NCI-H1105 treated with DMSO at 0.1 percent for 48 hours (cell line): Measurements from ENCODE around the gene ADCY3.

Experiments used
- DNase-seq: peaks from one replicate; lab custom pipeline; 2025; lab: John Stamatoyannopoulos, UW

The ADCY3 gene

GRCh38 chr2:24920098-24920808, at the start of gene ADCY3:
ADCY3 (minus strand) TSS chr2:24920237; CDS start chr2:24918987, 1,250 bp downstream.
- no peak for DNase-seq

- no peak for DNase-seq
Measured at GRCh38 chr2:24969784-24970183, 49.7 kb upstream of the ADCY3 start.

GRCh38 chr2:24961903-24962302, 41.9 kb upstream of the ADCY3 start:
- no peak for DNase-seq

GRCh38 chr2:24959761-24960160, 39.7 kb upstream of the ADCY3 start:
- no peak for DNase-seq

- DNase-seq: no peak
Measured at GRCh38 chr2:24958411-24958935, 38.4 kb upstream of the ADCY3 start.

GRCh38 chr2:24957976-24958375, 37.9 kb upstream of the ADCY3 start:
- no peak for DNase-seq

- no peak for DNase-seq
Measured at GRCh38 chr2:24957221-24957620, 37.2 kb upstream of the ADCY3 start.

- DNase-seq: no peak
Measured at GRCh38 chr2:24955921-24956320, 35.9 kb upstream of the ADCY3 start.

- no peak for DNase-seq
Measured at GRCh38 chr2:24955232-24955631, 35.2 kb upstream of the ADCY3 start.

GRCh38 chr2:24950102-24950501, 30.1 kb upstream of the ADCY3 start:
- no peak for DNase-seq

GRCh38 chr2:24948506-24948905, 28.5 kb upstream of the ADCY3 start:
- no peak for DNase-seq

- DNase-seq: no peak
Measured at GRCh38 chr2:24947561-24948157, 27.6 kb upstream of the ADCY3 start.

GRCh38 chr2:24945907-24946306, 25.9 kb upstream of the ADCY3 start:
- no peak for DNase-seq

- no peak for DNase-seq
Measured at GRCh38 chr2:24943427-24944053, 23.5 kb upstream of the ADCY3 start.

- DNase-seq: no peak
Measured at GRCh38 chr2:24939353-24939752, 19.3 kb upstream of the ADCY3 start.

- no peak for DNase-seq
Measured at GRCh38 chr2:24937236-24937635, 17.2 kb upstream of the ADCY3 start.

- DNase-seq: no peak
Measured at GRCh38 chr2:24935145-24935544, 15.1 kb upstream of the ADCY3 start.

- DNase-seq: no peak
Measured at GRCh38 chr2:24932715-24933114, 12.7 kb upstream of the ADCY3 start.

- DNase-seq: no peak
Measured at GRCh38 chr2:24930768-24931167, 10.7 kb upstream of the ADCY3 start.

GRCh38 chr2:24929230-24929629, 9.2 kb upstream of the ADCY3 start:
- no peak for DNase-seq

- DNase-seq: no peak
Measured at GRCh38 chr2:24928036-24928435, 8.0 kb upstream of the ADCY3 start.

GRCh38 chr2:24926602-24927252, 6.7 kb upstream of the ADCY3 start:
- no peak for DNase-seq

- no peak for DNase-seq
Measured at GRCh38 chr2:24926220-24926601, 6.2 kb upstream of the ADCY3 start.
